Effector CD8-positive, alpha-beta T cell (primary cell): ENCODE data around the gene SRXN1.
"Not testable (repeated sequence)": the region's sequence is repeated elsewhere in the genome, so short reads cannot be mapped to it uniquely, and the experiment has no call there.

ENCODE experiments used
- DNase-seq: peaks from one replicate; lab custom pipeline; 2025; lab: John Stamatoyannopoulos, UW
- total RNA-seq, 4 experiments: gene quantifications; one replicate each; lab custom pipeline; 2026; lab: John Stamatoyannopoulos, UW

The SRXN1 gene
- 0.18 to 0.58 (median 0.39) reads per million in 4 experiments for total RNA-seq

- peak; percentile 40 for DNase-seq
Measured at GRCh38 chr20:653110-653589, at the start of gene SRXN1. Gene SRXN1 (minus strand): TSS chr20:653200. CDS start chr20:653185, 15 bp downstream.

GRCh38 chr20:701401-702129, 48.6 kb upstream of the SRXN1 start:
- no peak for DNase-seq

- DNase-seq, result no peak
Measured at GRCh38 chr20:699811-700338, 46.9 kb upstream of the SRXN1 start.

- DNase-seq, result no peak
Measured at GRCh38 chr20:699342-699741, 46.3 kb upstream of the SRXN1 start.

- no peak for DNase-seq
Measured at GRCh38 chr20:698276-698675, 45.3 kb upstream of the SRXN1 start.

GRCh38 chr20:697826-698225, 44.8 kb upstream of the SRXN1 start:
- DNase-seq, result no peak

GRCh38 chr20:695165-695866, 42.3 kb upstream of the SRXN1 start:
- no peak for DNase-seq

GRCh38 chr20:694496-694895, 41.5 kb upstream of the SRXN1 start:
- DNase-seq, result no peak

GRCh38 chr20:693786-694185, 40.8 kb upstream of the SRXN1 start:
- DNase-seq, result not testable (repeated sequence)

- DNase-seq, result no peak
Measured at GRCh38 chr20:692044-692443, 39.0 kb upstream of the SRXN1 start.

GRCh38 chr20:689947-690346, 36.9 kb upstream of the SRXN1 start:
- no peak for DNase-seq

GRCh38 chr20:689348-689747, 36.3 kb upstream of the SRXN1 start:
- DNase-seq, result no peak

GRCh38 chr20:688809-689212, 35.8 kb upstream of the SRXN1 start:
- DNase-seq, result no peak

- no peak for DNase-seq
Measured at GRCh38 chr20:687468-688203, 34.6 kb upstream of the SRXN1 start.

- no peak for DNase-seq
Measured at GRCh38 chr20:684676-685319, 31.8 kb upstream of the SRXN1 start.

- no peak for DNase-seq
Measured at GRCh38 chr20:682123-682522, 29.1 kb upstream of the SRXN1 start.

GRCh38 chr20:680638-681187, 27.7 kb upstream of the SRXN1 start:
- DNase-seq, result no peak

GRCh38 chr20:677957-678356, 25.0 kb upstream of the SRXN1 start:
- DNase-seq, result no peak

- no peak for DNase-seq
Measured at GRCh38 chr20:676967-677366, 24.0 kb upstream of the SRXN1 start.

- DNase-seq, result no peak
Measured at GRCh38 chr20:676315-676937, 23.4 kb upstream of the SRXN1 start.
